H9 (cell line): ENCODE measurements around the gene PLXNB1. TPM values are rescaled to one million over a fixed set of nuclear protein-coding genes. Genes with fewer than 3 reads are reported as not detected.

Experiments used
- DNase-seq: peaks from one replicate; pipeline ENCODE4 v3.0.0-alpha.2; 2017
- H2AFZ ChIP-seq: one replicate; pipeline ENCODE4 v1.6.1; 2013; ENCODE audit warnings: mild to moderate bottlenecking, low read length, control low read depth, moderate library complexity
- H2AK5ac ChIP-seq: 2 replicates; pipeline ENCODE4 v1.6.1; 2013; ENCODE audit warnings: low read length, control low read depth, mixed read lengths; ENCODE audit not compliant: insufficient read length
- H2BK120ac ChIP-seq: one replicate; pipeline ENCODE4 v1.6.1; 2013; ENCODE audit warnings: low read depth, mild to moderate bottlenecking, low read length, control low read depth, inconsistent platforms; ENCODE audit not compliant: poor library complexity, severe bottlenecking
- H2BK12ac ChIP-seq: 2 replicates; pipeline ENCODE4 v1.6.1; 2013; ENCODE audit warnings: low read length, control low read depth, mixed read lengths, low read depth; ENCODE audit not compliant: insufficient read length
- H2BK15ac ChIP-seq: 2 replicates; pipeline ENCODE4 v1.6.1; 2013; ENCODE audit warnings: low read depth, low read length, control low read depth
- H2BK20ac ChIP-seq: one replicate; pipeline ENCODE4 v1.6.1; 2013; ENCODE audit warnings: low read depth, mild to moderate bottlenecking, low read length, control low read depth, inconsistent platforms; ENCODE audit not compliant: poor library complexity, severe bottlenecking
- H2BK5ac ChIP-seq: 2 replicates; pipeline ENCODE4 v1.6.1; 2013; ENCODE audit warnings: low read length, control low read depth, mixed read lengths; ENCODE audit not compliant: insufficient read length
- H3K14ac ChIP-seq: 2 replicates; pipeline ENCODE4 v1.6.1; 2013; ENCODE audit warnings: low read length, control low read depth; ENCODE audit not compliant: insufficient read depth
- H3K18ac ChIP-seq: 2 replicates; pipeline ENCODE4 v1.6.1; 2013; ENCODE audit warnings: low read depth, mild to moderate bottlenecking, mixed read lengths, low read length, control low read depth; ENCODE audit not compliant: insufficient read length
- H3K23ac ChIP-seq: 2 replicates; pipeline ENCODE4 v1.6.1; 2013; ENCODE audit warnings: low read length, control low read depth, mixed read lengths, low read depth; ENCODE audit not compliant: insufficient read length
- H3K23me2 ChIP-seq: 2 replicates; pipeline ENCODE4 v1.6.1; 2013; ENCODE audit warnings: low read depth, mild to moderate bottlenecking, mixed read lengths, low read length, control low read depth; ENCODE audit not compliant: insufficient read length, poor library complexity, severe bottlenecking
- H3K27ac ChIP-seq: 2 replicates; pipeline ENCODE4 v1.5.1; 2013; ENCODE audit warnings: low read length, control low read depth, mixed read lengths, low read depth; ENCODE audit not compliant: insufficient read length
- H3K27me3 ChIP-seq: 2 replicates; pipeline ENCODE4 v1.6.1; 2013; ENCODE audit warnings: low read length, control low read depth, inconsistent platforms; ENCODE audit not compliant: insufficient read depth
- H3K4ac ChIP-seq: 2 replicates; pipeline ENCODE4 v1.6.1; 2013; ENCODE audit warnings: low read depth, mild to moderate bottlenecking, control low read depth, inconsistent platforms, low read length, moderate library complexity
- H3K4me1 ChIP-seq: 2 replicates; pipeline ENCODE4 v1.6.1; 2013; ENCODE audit warnings: low read length, control low read depth, inconsistent platforms; ENCODE audit not compliant: insufficient read depth
- H3K4me2 ChIP-seq: 2 replicates; pipeline ENCODE4 v1.6.1; 2013; ENCODE audit warnings: low read length, control low read depth, mixed read lengths; ENCODE audit not compliant: insufficient read length, insufficient read depth
- H3K56ac ChIP-seq: 2 replicates; pipeline ENCODE4 v1.6.1; 2013; ENCODE audit warnings: low read depth, mild to moderate bottlenecking, mixed read lengths, low read length, control low read depth; ENCODE audit not compliant: insufficient read length
- H3K79me1 ChIP-seq: 2 replicates; pipeline ENCODE4 v1.6.1; 2013; ENCODE audit warnings: low read depth, mild to moderate bottlenecking, moderate library complexity, low read length, control low read depth, inconsistent platforms; ENCODE audit not compliant: insufficient read depth, poor library complexity, severe bottlenecking
- H3K79me2 ChIP-seq: 2 replicates; pipeline ENCODE4 v1.6.1; 2013; ENCODE audit warnings: low read length, control low read depth, inconsistent platforms; ENCODE audit not compliant: insufficient read depth
- H3K9ac ChIP-seq: 2 replicates; pipeline ENCODE4 v1.6.1; 2013; ENCODE audit warnings: low read length, control low read depth, mixed read lengths; ENCODE audit not compliant: insufficient read length; ENCODE audit errors: extremely low read depth
- H3K9me3 ChIP-seq: one replicate; pipeline ENCODE4 v1.6.1; 2013; ENCODE audit warnings: low read depth, low read length, inconsistent platforms; ENCODE audit not compliant: control insufficient read depth
- H3T11ph ChIP-seq: one replicate; pipeline ENCODE4 v1.6.1; 2013; ENCODE audit warnings: mild to moderate bottlenecking, low read length, control low read depth, inconsistent platforms
- H4K20me1 ChIP-seq: one replicate; pipeline ENCODE4 v1.6.1; 2013; ENCODE audit not compliant: control insufficient read depth, insufficient read length, insufficient read depth
- H4K5ac ChIP-seq: 2 replicates; pipeline ENCODE4 v1.6.1; 2013; ENCODE audit warnings: low read depth, mild to moderate bottlenecking, mixed read lengths, low read length, control low read depth; ENCODE audit not compliant: insufficient read length
- H4K8ac ChIP-seq: replicated peaks from 2 replicates; pipeline ENCODE4 v1.6.1; 2013; ENCODE audit warnings: low read length, control low read depth, mixed read lengths, low read depth; ENCODE audit not compliant: insufficient read length
- H4K91ac ChIP-seq: 2 replicates; pipeline ENCODE4 v1.6.1; 2013; ENCODE audit warnings: low read depth, mild to moderate bottlenecking, moderate library complexity, mixed read lengths, low read length, control low read depth; ENCODE audit not compliant: insufficient read length
- H3K27ac Mint-ChIP-seq, 3 experiments: 2 replicates in 2 of 3; 3 replicates in 1 of 3; pipeline ENCODE4 v1.8.0; 2020 to 2021; ENCODE audit warnings: mixed read lengths in 3 of 3, mild to moderate bottlenecking in 1 of 3, moderate library complexity in 1 of 3
- H3K27me3 Mint-ChIP-seq: 2 replicates; pipeline ENCODE4 v1.8.0; 2021; ENCODE audit warnings: low read depth, mild to moderate bottlenecking, moderate library complexity, mixed read lengths
- H3K36me3 Mint-ChIP-seq, 3 experiments: 2 replicates in 2 of 3; 3 replicates in 1 of 3; pipeline ENCODE4 v1.8.0; 2020 to 2021; ENCODE audit warnings: low read depth in 3 of 3, mixed read lengths in 3 of 3; ENCODE audit not compliant: insufficient read depth in 1 of 3
- H3K4me1 Mint-ChIP-seq, 2 experiments: 2 replicates each; pipeline ENCODE4 v1.8.0; 2020; ENCODE audit warnings: mixed read lengths in 2 of 2
- H3K4me3 Mint-ChIP-seq, 2 experiments: 2 replicates in 1 of 2; 3 replicates in 1 of 2; pipeline ENCODE4 v1.8.0; 2020 to 2021; ENCODE audit warnings: mild to moderate bottlenecking in 2 of 2, mixed read lengths in 2 of 2, moderate library complexity in 1 of 2
- H3K9me3 Mint-ChIP-seq, 2 experiments: 2 replicates in 1 of 2; 3 replicates in 1 of 2; pipeline ENCODE4 v1.8.0; 2020; ENCODE audit warnings: mild to moderate bottlenecking in 2 of 2, mixed read lengths in 2 of 2, moderate library complexity in 1 of 2
- CTCF ChIP-seq: fragments of 200-600 bp; sonication (generic); conservative IDR thresholded peaks from 3 replicates; pipeline ENCODE4 v1.8.0; 2021; ENCODE audit warnings: antibody characterized with exemption, mild to moderate bottlenecking
- WGBS: extraction: QIAGEN DNeasy Blood & Tissue Kit; methylation state at CpG from one replicate; pipeline ENCODE4 v1.1.7; 2013; ENCODE audit warnings: missing lambda C conversion rate, low lambda C conversion rate, mixed read lengths; ENCODE audit not compliant: insufficient read length; ENCODE audit errors: extremely low coverage; 5-methylcytosine and 5-hydroxymethylcytosine counted together
- total RNA-seq: library from RNA; stranded (reverse); gene quantifications from 2 replicates; pipeline ENCODE4 v1.2.1, GENCODE V29; 2021

The PLXNB1 gene
- total RNA-seq, 1 experiment from 2014 or later: 184 TPM

- H3K56ac ChIP-seq: no peak overlapping the region
Observed at GRCh38 chr3:48418651-48419050, 11.2 kb downstream of the PLXNB1 start.

More at GRCh38 chr3:48418651-48419050, 11.2 kb downstream of the PLXNB1 start:
- Histone ChIP-seq H2AK5ac (no peak overlapping the region), H3K14ac (no peak overlapping the region), H2BK120ac (no peak overlapping the region), H3T11ph (no peak overlapping the region), H3K9ac (no peak overlapping the region), H2BK5ac (no peak overlapping the region), H3K4ac (no peak overlapping the region), H3K9me3 (no peaks in the 10 kb centered on the region), H3K18ac (no peak overlapping the region), H3K23me2 (no peaks in the 10 kb centered on the region), H4K5ac (no peak overlapping the region), H3K23ac (no peak overlapping the region), H3K4me1 (no peaks in the 10 kb centered on the region), H2BK20ac (no peak overlapping the region), H4K91ac (no peak overlapping the region), H3K79me1 (no peaks in the 10 kb centered on the region), H3K27ac (no peak overlapping the region), H2BK15ac (no peak overlapping the region), H2AFZ (no peak overlapping the region), H3K27me3 (no peaks in the 10 kb centered on the region), H4K20me1 (no peaks in the 10 kb centered on the region), H3K79me2 (no peaks in the 10 kb centered on the region), H3K4me2 (no peak overlapping the region), H4K8ac (no peak overlapping the region), H2BK12ac (no peak overlapping the region)
- H3K9me3 Mint-ChIP-seq: no peaks in the 10 kb centered on the region
- H3K36me3 Mint-ChIP-seq: peaks cover 44 to 85% (median 80%) of the 10 kb centered on the region in 3 experiments
- H3K4me3 Mint-ChIP-seq: no peak overlapping the region
- H3K4me1 Mint-ChIP-seq: no peaks in the 10 kb centered on the region
- H3K27ac Mint-ChIP-seq: peak overlapping the region in 1 of 3 experiments; percentile 86; a peak in 1 of 7 replicates
- TF ChIP-seq CTCF: no peak
- no peak for DNase-seq
- no peaks in the 10 kb centered on the region for H3K27me3 Mint-ChIP-seq
- no CpG with 5 or more reads among the region's 9 CpGs for WGBS
